Measurements from ENCODE around the gene MORN1.

Gene MORN1

GRCh38 chr1:2272686-2273400, 118.5 kb downstream of the MORN1 start:
- Histone ChIP-seq H3K4me3 (replicated peaks; ENCODE audit: insufficient read depth, low read length) (no peak overlapping the region), H3K27me3 (ENCODE audit: insufficient read depth, poor library complexity, severe bottlenecking) (no peaks in the 10 kb centered on the region), H3K27ac (replicated peaks) (no peak overlapping the region)
- TF ChIP-seq CTCF (IDR thresholded peaks at IDR 0.05; ENCODE audit: insufficient read depth, low read length) (no peak), GABPA (IDR thresholded peaks at IDR 0.05; ENCODE audit: low read depth) (no peak), SPI1 (IDR thresholded peaks at IDR 0.05; ENCODE audit: borderline replicate concordance, low read depth) (no peak)
- TF ChIP-seq, protein P1, sequence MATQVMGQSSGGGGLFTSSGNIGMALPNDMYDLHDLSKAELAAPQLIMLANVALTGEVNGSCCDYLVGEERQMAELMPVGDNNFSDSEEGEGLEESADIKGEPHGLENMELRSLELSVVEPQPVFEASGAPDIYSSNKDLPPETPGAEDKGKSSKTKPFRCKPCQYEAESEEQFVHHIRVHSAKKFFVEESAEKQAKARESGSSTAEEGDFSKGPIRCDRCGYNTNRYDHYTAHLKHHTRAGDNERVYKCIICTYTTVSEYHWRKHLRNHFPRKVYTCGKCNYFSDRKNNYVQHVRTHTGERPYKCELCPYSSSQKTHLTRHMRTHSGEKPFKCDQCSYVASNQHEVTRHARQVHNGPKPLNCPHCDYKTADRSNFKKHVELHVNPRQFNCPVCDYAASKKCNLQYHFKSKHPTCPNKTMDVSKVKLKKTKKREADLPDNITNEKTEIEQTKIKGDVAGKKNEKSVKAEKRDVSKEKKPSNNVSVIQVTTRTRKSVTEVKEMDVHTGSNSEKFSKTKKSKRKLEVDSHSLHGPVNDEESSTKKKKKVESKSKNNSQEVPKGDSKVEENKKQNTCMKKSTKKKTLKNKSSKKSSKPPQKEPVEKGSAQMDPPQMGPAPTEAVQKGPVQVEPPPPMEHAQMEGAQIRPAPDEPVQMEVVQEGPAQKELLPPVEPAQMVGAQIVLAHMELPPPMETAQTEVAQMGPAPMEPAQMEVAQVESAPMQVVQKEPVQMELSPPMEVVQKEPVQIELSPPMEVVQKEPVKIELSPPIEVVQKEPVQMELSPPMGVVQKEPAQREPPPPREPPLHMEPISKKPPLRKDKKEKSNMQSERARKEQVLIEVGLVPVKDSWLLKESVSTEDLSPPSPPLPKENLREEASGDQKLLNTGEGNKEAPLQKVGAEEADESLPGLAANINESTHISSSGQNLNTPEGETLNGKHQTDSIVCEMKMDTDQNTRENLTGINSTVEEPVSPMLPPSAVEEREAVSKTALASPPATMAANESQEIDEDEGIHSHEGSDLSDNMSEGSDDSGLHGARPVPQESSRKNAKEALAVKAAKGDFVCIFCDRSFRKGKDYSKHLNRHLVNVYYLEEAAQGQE (IDR thresholded peaks at IDR 0.05; ENCODE audit: insufficient replicate concordance, low read depth), result no peak
- DNase-seq (ENCODE audit: low read depth in 1 of 2, low spot score in 1 of 2), result no peak

- no peak for DNase-seq (ENCODE audit: low read depth in 1 of 2, low spot score in 1 of 2)
- no peak overlapping the region for H3K27ac ChIP-seq (replicated peaks)
- no peak overlapping the region for H3K4me3 ChIP-seq (replicated peaks; ENCODE audit: insufficient read depth, low read length)
- no peaks in the 10 kb centered on the region for H3K27me3 ChIP-seq (ENCODE audit: insufficient read depth, poor library complexity, severe bottlenecking)
- TF ChIP-seq, protein P1 (IDR thresholded peaks at IDR 0.05; ENCODE audit: insufficient replicate concordance, low read depth), result no peak
- TF ChIP-seq POLR2AphosphoS5 (IDR thresholded peaks at IDR 0.05; ENCODE audit: low read depth) (no peak), SPI1 (IDR thresholded peaks at IDR 0.05; ENCODE audit: borderline replicate concordance, low read depth) (no peak)
These were observed 119.3 kb downstream of the MORN1 start for GRCh38 chr1:2271841-2272655.

Measured in HL-60 (cell line).